GM23338 (cell line): ENCODE data around the gene MTX2. TPM values are rescaled to one million over a fixed set of nuclear protein-coding genes. Genes with fewer than 3 reads are reported as not detected.

ENCODE experiments used
- ATAC-seq: fragments of 200-7000 bp; cut with Tn5 transposase; 3 replicates; pipeline ENCODE4 v1.9.1; 2020
- DNase-seq: peaks from one replicate; pipeline ENCODE4 v3.0.0-alpha.2; 2015; ENCODE audit warnings: low spot score
- H2AFZ ChIP-seq: fragments of 200-600 bp; sonication (generic); 2 replicates; pipeline ENCODE4 v1.8.0; 2016; ENCODE audit warnings: antibody characterized with exemption, mild to moderate bottlenecking, moderate library complexity
- H3F3A ChIP-seq: fragments of 200-600 bp; sonication (generic); replicated peaks from 2 replicates; pipeline ENCODE4 v1.8.0; 2017; ENCODE audit warnings: antibody characterized with exemption, mixed run types, low read depth
- H3K27ac ChIP-seq: fragments of 200-600 bp; sonication (generic); 2 replicates; pipeline ENCODE4 v1.6.1; 2016; ENCODE audit warnings: low read depth
- H3K27me3 ChIP-seq: fragments of 200-600 bp; sonication (generic); 2 replicates; pipeline ENCODE4 v1.8.0; 2016; ENCODE audit warnings: mild to moderate bottlenecking, mixed run types, moderate library complexity; ENCODE audit not compliant: insufficient read depth
- H3K36me3 ChIP-seq: fragments of 200-600 bp; sonication (generic); 2 replicates; pipeline ENCODE4 v1.8.0; 2016; ENCODE audit warnings: mild to moderate bottlenecking; ENCODE audit not compliant: insufficient read depth
- H3K4me1 ChIP-seq: fragments of 200-600 bp; sonication (generic); 2 replicates; pipeline ENCODE4 v1.8.0; 2016; ENCODE audit warnings: mild to moderate bottlenecking, moderate library complexity; ENCODE audit not compliant: insufficient read depth
- H3K4me2 ChIP-seq: fragments of 200-600 bp; sonication (generic); 2 replicates; pipeline ENCODE4 v1.7.1; 2017; ENCODE audit warnings: mixed run types
- H3K4me3 ChIP-seq: fragments of 200-600 bp; sonication (generic); 2 replicates; pipeline ENCODE4 v1.6.1; 2016; ENCODE audit warnings: mixed run types
- H3K79me2 ChIP-seq: fragments of 200-600 bp; sonication (generic); replicated peaks from 2 replicates; pipeline ENCODE4 v1.8.0; 2017; ENCODE audit warnings: mild to moderate bottlenecking; ENCODE audit not compliant: insufficient read depth
- H3K9me2 ChIP-seq: fragments of 200-600 bp; sonication (generic); 2 replicates; pipeline ENCODE4 v1.8.0; 2017; ENCODE audit not compliant: insufficient read depth
- H4K20me1 ChIP-seq: fragments of 200-600 bp; sonication (generic); replicated peaks from 2 replicates; pipeline ENCODE4 v1.8.0; 2017; ENCODE audit warnings: mild to moderate bottlenecking; ENCODE audit not compliant: insufficient read depth
- H3K27ac Mint-ChIP-seq: 2 replicates; pipeline ENCODE4 v1.8.0; 2020; ENCODE audit warnings: inconsistent platforms, mild to moderate bottlenecking, moderate library complexity, mixed read lengths
- H3K27me3 Mint-ChIP-seq: 3 replicates; pipeline ENCODE4 v1.8.0; 2022; ENCODE audit warnings: low read depth, mild to moderate bottlenecking, moderate library complexity, mixed read lengths, inconsistent platforms; ENCODE audit not compliant: insufficient read depth, poor library complexity
- H3K36me3 Mint-ChIP-seq: 3 replicates; pipeline ENCODE4 v1.8.0; 2021; ENCODE audit warnings: low read depth, mild to moderate bottlenecking, inconsistent platforms, moderate library complexity, mixed read lengths
- H3K4me1 Mint-ChIP-seq: 3 replicates; pipeline ENCODE4 v1.8.0; 2020; ENCODE audit warnings: mild to moderate bottlenecking, inconsistent platforms, mixed read lengths
- H3K4me3 Mint-ChIP-seq: 3 replicates; pipeline ENCODE4 v1.8.0; 2021; ENCODE audit warnings: moderate library complexity, mild to moderate bottlenecking, inconsistent platforms, mixed read lengths
- H3K9me3 Mint-ChIP-seq: 3 replicates; pipeline ENCODE4 v1.8.0; 2020; ENCODE audit warnings: moderate library complexity, mild to moderate bottlenecking, inconsistent platforms, mixed read lengths
- CREB1 ChIP-seq: fragments of 250-450 bp; sonication (Bioruptor Pico); IDR thresholded peaks from 2 replicates; pipeline ENCODE4 v1.5.0; 2020; ENCODE audit warnings: low read depth, mild to moderate bottlenecking, moderate library complexity
- CTCF ChIP-seq, 2 experiments: fragments of 200-600 bp in 1 of 2; sonication (generic) in 1 of 2; conservative IDR thresholded peaks; 2 replicates each; pipeline versions ENCODE4 v1.5.1 to v1.6.1; 2016 to 2017; ENCODE audit warnings: antibody characterized with exemption in 2 of 2, low read depth in 2 of 2, mild to moderate bottlenecking in 2 of 2, moderate library complexity in 1 of 2
- ETS1 ChIP-seq: IDR thresholded peaks from 2 replicates; pipeline ENCODE4 v1.6.1; 2016; ENCODE audit warnings: antibody characterized with exemption
- EZH2 ChIP-seq: fragments of 200-600 bp; sonication (generic); IDR thresholded peaks from one replicate; pipeline ENCODE4 v1.8.0; 2017; ENCODE audit warnings: antibody characterized with exemption, mild to moderate bottlenecking, low read depth; ENCODE audit not compliant: unreplicated experiment
- EZH2phosphoT487 ChIP-seq: fragments of 200-600 bp; sonication (generic); IDR thresholded peaks from one replicate; pipeline ENCODE4 v1.8.1; 2018; ENCODE audit warnings: antibody characterized with exemption; ENCODE audit not compliant: unreplicated experiment
- JUNB ChIP-seq: IDR thresholded peaks from one replicate; pipeline ENCODE4 v1.6.1; 2016; ENCODE audit warnings: antibody characterized with exemption; ENCODE audit not compliant: unreplicated experiment
- NANOG ChIP-seq: IDR thresholded peaks from 2 replicates; pipeline ENCODE4 v1.6.1; 2016; ENCODE audit warnings: antibody characterized with exemption, borderline replicate concordance
- POLR2AphosphoS5 ChIP-seq: IDR thresholded peaks from 2 replicates; pipeline ENCODE4 v1.6.1; 2016; ENCODE audit warnings: antibody characterized with exemption, low read depth
- REST ChIP-seq: IDR thresholded peaks from one replicate; pipeline ENCODE4 v1.6.1; 2018; ENCODE audit warnings: antibody characterized with exemption; ENCODE audit not compliant: unreplicated experiment
- STAT1 ChIP-seq: IDR thresholded peaks from one replicate; pipeline ENCODE4 v1.6.1; 2016; ENCODE audit warnings: antibody characterized with exemption; ENCODE audit not compliant: unreplicated experiment
- ZNF114 ChIP-seq: fragments of 250-450 bp; sonication (Bioruptor Pico); IDR thresholded peaks from 2 replicates; pipeline ENCODE4 v1.5.0; 2020; ENCODE audit warnings: mild to moderate bottlenecking, moderate library complexity
- ZNF331 ChIP-seq: fragments of 250-450 bp; sonication (Bioruptor Pico); IDR thresholded peaks from 2 replicates; pipeline ENCODE4 v1.5.0; 2020; ENCODE audit warnings: low read depth, mild to moderate bottlenecking, moderate library complexity
- ZNF462 ChIP-seq: fragments of 250-450 bp; sonication (Bioruptor Pico); IDR thresholded peaks from 2 replicates; pipeline ENCODE4 v1.5.0; 2020; ENCODE audit warnings: mild to moderate bottlenecking, moderate library complexity
- polyA plus RNA-seq: library from polyadenylated mRNA; unstranded; fragments of >200 nt; fragmentation: Nextera tagmentation; extraction: Ambion mirVana; gene quantifications from 2 replicates; pipeline ENCODE4 v1.2.1, GENCODE V29; 2016
- total RNA-seq: library from RNA; depleted of rRNA; stranded (reverse); fragments of >200 nt; shearing (Covaris generic); gene quantifications from 2 replicates; pipeline ENCODE4 v1.2.3, GENCODE V29; 2014

MTX2 gene
- total and polyA plus RNA-seq, 2 experiments from 2014 or later = 37.5 to 81.7 TPM

- Mint-ChIP-seq H3K27ac (no peak overlapping the region), H3K36me3 (no peaks in the 10 kb centered on the region), H3K4me1 (peaks cover 28% of the 10 kb centered on the region), H3K27me3 (no peaks in the 10 kb centered on the region), H3K9me3 (no peaks in the 10 kb centered on the region), H3K4me3 (no peak overlapping the region)
- Histone ChIP-seq H3K4me3 (no peak overlapping the region), H3K9me2 (no peaks in the 10 kb centered on the region), H4K20me1 (peaks cover 46% of the 10 kb centered on the region), H3K79me2 (peaks cover 81% of the 10 kb centered on the region), H2AFZ (no peak overlapping the region), H3K27me3 (no peaks in the 10 kb centered on the region), H3K4me2 (no peak overlapping the region), H3K27ac (no peak overlapping the region), H3K4me1 (peaks cover 3% of the 10 kb centered on the region; the same call in 1 of the 2 replicates), H3K36me3 (no peaks in the 10 kb centered on the region), H3F3A (no peaks in the 10 kb centered on the region)
- ATAC-seq (peak; percentile 77), DNase-seq (no peak)
- TF ChIP-seq CTCF (conservative IDR thresholded peaks at IDR 0.05; ENCODE audit: low read depth in 2 of 2) (no peak), CREB1 (CRISPR knock-in tag) (no peak), ZNF462 (CRISPR knock-in tag) (no peak), EZH2 (no peak), REST (no peak), ZNF114 (CRISPR knock-in tag) (no peak), ZNF331 (CRISPR knock-in tag) (no peak), NANOG (no peak), STAT1 (no peak), POLR2AphosphoS5 (no peak), EZH2phosphoT487 (no peak), JUNB (no peak), ETS1 (no peak)
These were observed 24.1 kb downstream of the MTX2 start for GRCh38 chr2:176293334-176293733.
